Endothelial cell of umbilical vein (primary cell): ENCODE results near the gene TTC24. TPM values are rescaled to one million over a fixed set of nuclear protein-coding genes. Genes with fewer than 3 reads are reported as not detected.

Experiments
- BruUV-seq: library from RNA; stranded (reverse); fragments of 400-500 nt; replicated peaks from 2 replicates; lab custom pipeline; 2021; lab: Mats Ljungman, UMichigan
- CTCF ChIA-PET: fragments of 300-600, 350-600 bp; sonication (Branson Sonifier 250); formaldehyde crosslinking; loops from one replicate; lab custom pipeline; 2021; ENCODE audit warnings: antibody characterized with exemption, inconsistent platforms; lab: Charles Lee
- POLR2A ChIA-PET: fragments of 300-600, 350-600 bp; sonication (Branson Sonifier 250); formaldehyde crosslinking; loops from one replicate; lab custom pipeline; 2021; ENCODE audit warnings: antibody characterized with exemption, inconsistent platforms; lab: Charles Lee
- DNase-seq: peaks from one replicate; pipeline ENCODE4 v3.0.0-alpha.2; 2011; ENCODE audit warnings: low read depth, low spot score
- FAIRE-seq: peaks from 2 replicates; lab custom pipeline; 2011; peaks lifted over from hg19 to GRCh38; lab: Jason Lieb, UNC
- H2AFZ ChIP-seq: 2 replicates; pipeline ENCODE4 v1.6.0; 2012; ENCODE audit warnings: low read depth, low read length, control low read depth, inconsistent platforms
- H3K27ac ChIP-seq: 2 replicates; pipeline ENCODE4 v1.5.1; 2011; ENCODE audit warnings: low read depth, mild to moderate bottlenecking, control low read depth, low read length, moderate library complexity; ENCODE audit not compliant: insufficient read depth
- H3K27me3 ChIP-seq, 2 experiments: 2 replicates each; pipeline versions ENCODE4 v1.6.0 to v1.6.1; 2011; ENCODE audit warnings: low read length in 2 of 2, mixed read lengths in 1 of 2; ENCODE audit not compliant: control insufficient read depth in 2 of 2, insufficient read depth in 2 of 2
- H3K36me3 ChIP-seq, 2 experiments: 2 replicates in 1 of 2; 3 replicates in 1 of 2; pipeline ENCODE4 v1.5.1; 2011; ENCODE audit warnings: low read length in 2 of 2, mild to moderate bottlenecking in 1 of 2, moderate library complexity in 1 of 2; ENCODE audit not compliant: control insufficient read depth in 2 of 2, insufficient read depth in 2 of 2; ENCODE audit errors: extremely low read depth in 1 of 2
- H3K4me1 ChIP-seq: 3 replicates; pipeline ENCODE4 v1.5.1; 2011; ENCODE audit warnings: mild to moderate bottlenecking, low read length; ENCODE audit not compliant: control insufficient read depth, insufficient read depth; ENCODE audit errors: extremely low read depth
- H3K4me2 ChIP-seq: 2 replicates; pipeline ENCODE4 v1.6.1; 2011; ENCODE audit warnings: low read length, control low read depth, mixed read lengths; ENCODE audit not compliant: insufficient read depth
- H3K4me3 ChIP-seq, 3 experiments: fragments of 200-600 bp in 1 of 3; sonication (generic), shearing (Covaris generic) in 1 of 3; replicated peaks in 1 of 3; 2 replicates each; pipeline ENCODE4 v1.5.1; 2011 to 2016; ENCODE audit warnings: control low read depth in 3 of 3, low read length in 3 of 3, mild to moderate bottlenecking in 2 of 3, inconsistent platforms in 1 of 3, low read depth in 1 of 3, moderate library complexity in 1 of 3; ENCODE audit not compliant: insufficient read depth in 1 of 3
- H3K79me2 ChIP-seq: 2 replicates; pipeline ENCODE4 v1.6.0; 2012; ENCODE audit warnings: low read length, inconsistent platforms; ENCODE audit not compliant: control insufficient read depth, insufficient read depth
- H3K9ac ChIP-seq: replicated peaks from 2 replicates; pipeline ENCODE3; 2011; ENCODE audit warnings: low read length, control low read depth; ENCODE audit not compliant: insufficient read depth; ENCODE audit errors: extremely low read depth
- H3K9me1 ChIP-seq: replicated peaks from 3 replicates; pipeline ENCODE4 v1.6.0; 2011; ENCODE audit warnings: mild to moderate bottlenecking, low read length; ENCODE audit not compliant: control insufficient read depth, insufficient read depth; ENCODE audit errors: extremely low read depth
- H3K9me3 ChIP-seq: replicated peaks from 2 replicates; pipeline ENCODE4 v1.5.1; 2012; ENCODE audit warnings: low read length, inconsistent platforms; ENCODE audit not compliant: control insufficient read depth, insufficient read depth
- H4K20me1 ChIP-seq: replicated peaks from 2 replicates; pipeline ENCODE3; 2011; ENCODE audit warnings: mild to moderate bottlenecking, low read length; ENCODE audit not compliant: control insufficient read depth, insufficient read depth; ENCODE audit errors: extremely low read depth
- CTCF ChIP-seq, 2 donors: IDR thresholded peaks; 1 replicate in 1 of 2; 2 replicates in 1 of 2; pipeline ENCODE4 v1.5.1; 2011; ENCODE audit warnings: low read length in 2 of 2, mild to moderate bottlenecking in 2 of 2, moderate library complexity in 2 of 2, control low read depth in 1 of 2, inconsistent platforms in 1 of 2, low read depth in 1 of 2; ENCODE audit not compliant: insufficient read depth in 1 of 2; ENCODE audit errors: extremely low read depth in 1 of 2
- EZH2 ChIP-seq: IDR thresholded peaks from 2 replicates; pipeline ENCODE4 v1.6.1; 2012; ENCODE audit warnings: borderline replicate concordance, low read depth, mild to moderate bottlenecking, moderate library complexity, low read length, inconsistent platforms; ENCODE audit not compliant: severe bottlenecking
- FOS ChIP-seq: IDR thresholded peaks from 2 replicates; pipeline ENCODE4 v1.6.1; 2011; ENCODE audit warnings: mild to moderate bottlenecking, low read length, moderate library complexity, borderline replicate concordance; ENCODE audit not compliant: insufficient read depth
- GATA2 ChIP-seq: IDR thresholded peaks from 2 replicates; pipeline ENCODE4 v1.7.0; 2011; ENCODE audit warnings: low read depth, mild to moderate bottlenecking, moderate library complexity, mixed read lengths, low read length; ENCODE audit not compliant: insufficient read length, insufficient read depth
- JUN ChIP-seq: IDR thresholded peaks from 2 replicates; pipeline ENCODE4 v1.6.1; 2011; ENCODE audit warnings: borderline replicate concordance, low read depth; ENCODE audit not compliant: insufficient read length, insufficient read depth
- MAX ChIP-seq: IDR thresholded peaks from 2 replicates; pipeline ENCODE4 v1.6.1; 2011; ENCODE audit not compliant: insufficient read depth, insufficient read length
- MYC ChIP-seq: IDR thresholded peaks from one replicate; pipeline ENCODE4 v1.6.1; 2011; ENCODE audit warnings: mild to moderate bottlenecking, low read depth, low read length
- POLR2A ChIP-seq: IDR thresholded peaks from 2 replicates; pipeline ENCODE4 v1.6.1; 2012; ENCODE audit warnings: low read depth, mild to moderate bottlenecking, control low read depth, low read length
- POLR2AphosphoS5 ChIP-seq: IDR thresholded peaks from 2 replicates; pipeline ENCODE4 v1.6.1; 2012; ENCODE audit warnings: low read depth, mild to moderate bottlenecking, control low read depth, low read length, moderate library complexity; ENCODE audit not compliant: insufficient read depth
- dilution Hi-C: fragments of 300-500 bp; cut with MboI; formaldehyde crosslinking; loops from one replicate; pipeline ENCODE4 v1.15.0; 2019; ENCODE audit warnings: low sequenced_read_pairs; ENCODE audit not compliant: extremely low pct_ligation_motif_present
- intact Hi-C: fragments of 100-400 bp; cut with micrococcal nuclease; formaldehyde crosslinking; loops from one replicate; pipeline ENCODE4 v1.10.0; 2022
- polyA plus RNA-seq, 4 experiments: library from polyadenylated mRNA; depleted of rRNA in 3 of 4; stranded (reverse) in 3 of 4; unstranded in 1 of 4; fragments of >200 nt; gene quantifications; 2 replicates each; pipeline versions ENCODE4 v1.2.1 to v1.2.3, GENCODE V29; 2011 to 2012; ENCODE audit warnings: missing spikeins in 1 of 4
- total RNA-seq: library from RNA; stranded (reverse); gene quantifications from 2 replicates; pipeline ENCODE4 v1.2.3, GENCODE V29; 2021

TTC24 gene
- total and polyA plus RNA-seq, 2 donors (not counting 3 experiments of a cell fraction or from before 2014, with no cell fraction given), result not detected

GRCh38 chr1:156577550-156577949, 2.0 kb upstream of the TTC24 start:
- Histone ChIP-seq H3K27ac (no peak overlapping the region), H3K9me1 (no peaks in the 10 kb centered on the region), H3K4me3 (no peak overlapping the region), H2AFZ (no peak overlapping the region), H3K4me2 (no peak overlapping the region), H3K79me2 (no peaks in the 10 kb centered on the region), H3K36me3 (no peaks in the 10 kb centered on the region), H3K27me3 (peaks cover 5 to 6% of the 10 kb centered on the region in 2 experiments), H3K4me1 (no peaks in the 10 kb centered on the region), H3K9me3 (no peaks in the 10 kb centered on the region), H3K9ac (no peak overlapping the region), H4K20me1 (no peaks in the 10 kb centered on the region)
- TF ChIP-seq MYC (no peak), POLR2A (no peak), FOS (no peak), GATA2 (no peak), CTCF (IDR thresholded peaks at IDR 0.05; ENCODE audit: extremely low read depth in 1 of 2, insufficient read depth in 1 of 2, low read depth in 1 of 2, low read length in 2 of 2) (no peak), JUN (no peak), EZH2 (no peak), MAX (no peak), POLR2AphosphoS5 (no peak)
- CTCF ChIA-PET, result interaction anchor here (1.8 to 3.0 kb wide), 3 partner anchors 31 to 192 kb away, joined by 6 to 15 read pairs (median 11); no protein-coding TSS in a partner anchor
- intact Hi-C loops (no loop called here), dilution Hi-C loops (no loop called here)
- POLR2A ChIA-PET, result no interaction called here
- no TSS peak for BruUV-seq
- DNase-seq (no peak), FAIRE-seq (no peak)
